NCI-H748 treated with DMSO at 0.1 percent for 48 hours (cell line): ENCODE measurements around the gene FIS1.
"Not testable (repeated sequence)": the region's sequence is repeated elsewhere in the genome, so short reads cannot be mapped to it uniquely, and the experiment has no call there.

Experiments
- DNase-seq: peaks from one replicate; lab custom pipeline; 2025; lab: John Stamatoyannopoulos, UW

FIS1 gene

DNA sequence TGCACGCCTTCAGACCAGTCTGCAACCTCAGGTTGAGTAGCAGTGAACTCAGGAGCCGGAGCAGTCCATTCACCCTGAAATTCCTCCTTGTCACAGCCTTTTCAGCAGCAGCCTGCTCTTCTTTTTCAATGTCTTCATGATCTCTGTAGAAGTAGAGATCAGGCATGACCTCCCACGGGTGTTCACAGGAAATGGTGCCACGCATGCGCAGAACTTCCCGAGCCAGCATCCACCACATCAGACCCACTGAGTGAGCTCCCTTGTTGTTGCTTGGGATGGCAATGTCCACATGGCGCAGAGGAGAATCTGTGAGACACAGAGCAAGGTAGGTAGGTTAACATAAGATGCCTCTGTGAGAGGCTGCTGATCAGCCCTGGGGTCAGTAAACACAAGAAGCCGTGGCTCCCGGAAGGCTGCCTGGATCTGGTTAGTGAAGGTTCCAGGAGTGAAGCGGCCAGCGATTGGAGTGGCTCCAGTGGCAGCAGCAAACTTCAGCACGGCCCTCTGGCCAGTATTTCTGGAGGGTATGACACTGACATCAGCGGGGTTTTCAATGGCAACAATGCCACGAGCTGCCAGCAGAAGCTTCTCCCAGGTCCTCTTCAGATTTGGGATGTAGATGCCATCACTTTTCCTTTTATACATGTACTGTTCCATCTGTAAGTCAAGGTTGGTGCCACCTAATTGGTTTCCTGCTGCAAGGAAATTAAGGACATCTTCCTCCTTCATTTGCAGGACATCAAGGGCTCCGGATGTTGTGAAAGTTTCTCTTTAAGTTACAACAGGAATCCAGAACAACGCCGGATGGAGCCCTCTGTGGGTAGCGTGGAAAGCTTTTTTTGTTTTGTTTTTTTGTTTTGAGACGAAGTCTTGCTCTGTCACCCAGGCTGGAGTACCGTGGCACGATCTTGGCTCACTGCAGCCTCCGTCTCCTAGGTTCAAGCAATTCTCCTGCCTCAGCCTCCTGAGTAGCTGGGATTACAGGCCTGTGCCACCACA lies 40.8 kb downstream of the FIS1 start:
- DNase-seq, result not testable (repeated sequence)

- DNase-seq, result no peak
Measured at GRCh38 chr7:101202603-101202918, 42.3 kb downstream of the FIS1 start.

DNA sequence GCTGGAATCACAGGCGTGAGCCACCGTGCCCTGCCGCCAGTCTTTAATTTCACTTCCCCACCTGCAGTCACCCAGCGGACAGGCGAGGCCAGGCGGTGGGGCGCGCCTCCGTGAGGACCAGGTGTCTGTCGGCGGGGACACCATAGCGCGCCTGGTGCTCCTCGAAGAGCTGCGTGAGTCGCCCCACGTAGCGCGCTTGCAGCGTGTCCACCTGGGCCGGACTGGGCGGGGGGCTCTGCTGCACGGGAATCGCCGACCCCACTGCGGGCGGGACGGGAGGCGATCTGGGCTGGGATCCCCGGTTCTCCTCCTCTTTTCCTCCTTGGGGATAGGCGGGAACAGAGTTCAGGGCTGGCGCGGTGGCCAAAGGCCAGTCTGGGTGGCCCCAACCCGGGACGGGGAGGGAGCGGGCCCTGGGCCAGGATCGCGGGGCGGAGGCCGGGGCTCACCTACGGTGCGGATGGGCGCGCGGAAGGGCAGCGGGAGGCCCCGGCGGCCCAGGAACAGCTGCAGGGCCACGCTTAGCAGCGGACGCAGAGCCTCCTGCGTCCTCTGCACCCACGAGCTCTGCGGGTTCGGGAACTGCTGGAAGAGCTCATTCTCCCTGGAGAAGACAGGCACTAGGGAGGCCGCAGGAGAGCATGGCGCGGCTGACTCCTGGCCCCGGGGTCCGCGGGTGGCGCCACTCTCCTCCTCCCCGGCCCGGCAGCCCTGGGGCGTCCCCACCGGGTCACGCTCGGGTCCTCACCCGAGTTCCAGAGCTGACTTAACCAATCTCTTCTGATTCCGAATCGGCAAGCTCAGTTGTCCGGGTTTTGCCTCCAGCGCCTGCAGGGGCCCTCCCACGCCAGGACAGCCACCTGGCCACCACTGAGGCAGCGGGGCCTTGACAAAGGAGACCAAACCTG lies 42.9 kb downstream of the FIS1 start:
- DNase-seq, result no peak

- no peak for DNase-seq
Measured at GRCh38 chr7:101200862-101201599, 43.9 kb downstream of the FIS1 start, which contains the start of gene MOGAT3. Gene MOGAT3 (minus strand): TSS chr7:101201036. CDS start chr7:101200854, 182 bp downstream.

DNA sequence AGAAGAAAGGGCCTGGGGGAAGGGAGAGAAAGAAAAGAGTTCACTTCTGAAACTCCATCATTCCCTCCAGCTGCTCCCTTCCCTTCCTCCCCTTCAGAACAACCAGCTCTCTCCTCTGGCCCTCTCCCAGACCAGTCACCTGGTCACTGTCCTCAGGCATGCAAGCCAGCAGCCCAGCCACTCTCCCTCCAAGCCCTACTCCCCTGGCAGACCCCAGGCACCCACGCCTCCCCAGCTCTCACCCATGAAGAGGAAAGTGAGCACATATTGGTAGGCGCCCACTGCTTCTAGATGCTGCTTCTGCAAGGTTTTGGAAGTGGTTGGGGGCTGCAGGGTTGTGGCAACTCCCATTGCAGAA lies 44.4 kb downstream of the FIS1 start:
- no peak for DNase-seq

GRCh38 chr7:101199522-101199921 lies 45.4 kb downstream of the FIS1 start:
- DNase-seq, result not testable (repeated sequence)

GRCh38 chr7:101198476-101198875 lies 46.4 kb downstream of the FIS1 start:
- DNase-seq, result no peak

DNA sequence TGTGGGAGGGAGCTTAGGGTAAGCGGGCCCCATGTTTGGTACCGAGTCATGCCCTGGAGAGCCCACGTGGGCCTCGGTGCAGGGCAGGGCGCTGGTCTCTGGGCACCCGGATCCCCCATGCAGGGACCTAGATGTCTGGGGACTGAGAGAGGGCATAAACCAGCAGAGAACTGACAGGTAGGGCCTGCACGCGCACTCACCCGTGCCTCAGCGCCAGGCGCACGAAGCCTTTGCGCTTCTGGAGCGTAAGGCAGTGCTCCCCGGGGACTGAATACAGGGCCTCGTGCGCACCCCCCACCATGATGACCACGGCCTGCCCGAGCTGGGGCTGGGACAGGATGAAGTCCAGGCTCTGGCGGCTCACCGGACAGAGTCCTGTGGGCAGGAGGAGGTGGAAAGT lies 46.9 kb downstream of the FIS1 start:
- DNase-seq, result no peak

DNA sequence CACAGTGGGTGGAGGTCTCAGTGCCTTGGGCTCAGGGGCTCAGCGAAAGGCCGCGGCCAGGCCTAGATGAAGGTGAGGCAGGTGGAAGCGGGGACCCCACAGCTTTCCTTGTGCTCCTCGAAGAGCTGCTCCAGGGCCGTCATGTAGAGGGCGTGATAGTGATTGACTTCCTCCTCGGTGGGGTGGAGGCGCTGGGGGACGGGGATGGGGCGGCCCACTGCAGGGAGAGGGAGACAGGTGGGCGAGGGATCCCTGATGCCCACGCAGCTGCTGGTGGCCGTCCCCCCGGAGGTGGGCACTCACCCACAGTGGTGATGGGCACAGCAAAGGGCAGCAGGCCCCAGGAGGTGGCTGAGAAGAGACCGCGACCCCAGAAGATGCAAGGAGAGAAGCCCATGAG lies 49.0 kb downstream of the FIS1 start:
- no peak for DNase-seq
